Ovary (tissue), 3 donors: ENCODE results near the gene ROPN1L.

Experiments used
- EP300 ChIP-seq: sonication (generic); formaldehyde crosslinking; IDR thresholded peaks from one replicate; pipeline ENCODE4 v1.6.1; 2017; ENCODE audit warnings: antibody characterized with exemption
- POLR2A ChIP-seq: fragments of 450-650 bp; IDR thresholded peaks from one replicate; pipeline ENCODE4 v1.6.1; 2017; ENCODE audit warnings: antibody characterized with exemption, mild to moderate bottlenecking, moderate library complexity
- TF ChIP-seq, protein P1 (sequence below), 3 donors: fragments of 450-650 bp in 2 of 3; fragments of 200-600 bp in 1 of 3; IDR thresholded peaks; one replicate each; pipeline versions ENCODE4 v1.5.1 to v1.8.0; 2016 to 2022; ENCODE audit warnings: antibody characterized with exemption in 3 of 3, mild to moderate bottlenecking in 1 of 3
- donor health status: DM: no; HTN: no; CAD: no.

DNA sequence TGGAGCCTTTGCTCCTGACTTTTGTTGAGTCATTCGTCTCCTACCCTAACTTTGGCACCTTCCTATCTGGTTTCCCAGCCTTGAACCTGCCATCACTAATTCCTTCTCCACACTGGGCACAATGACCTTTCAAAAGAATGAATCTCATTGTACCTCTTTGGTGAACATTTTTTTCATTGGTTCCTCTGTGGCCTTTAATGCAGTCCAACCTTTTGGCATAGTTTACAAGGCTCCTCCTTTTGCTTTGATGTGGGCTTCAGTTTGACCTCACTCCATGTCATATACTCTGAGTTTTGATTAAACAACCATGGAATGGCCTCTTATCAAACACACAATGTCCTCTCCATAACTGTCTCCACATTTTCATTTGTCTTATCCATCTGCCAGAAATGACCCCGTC, 14.5 kb upstream of the ROPN1L start:
- TF ChIP-seq, protein P1, sequence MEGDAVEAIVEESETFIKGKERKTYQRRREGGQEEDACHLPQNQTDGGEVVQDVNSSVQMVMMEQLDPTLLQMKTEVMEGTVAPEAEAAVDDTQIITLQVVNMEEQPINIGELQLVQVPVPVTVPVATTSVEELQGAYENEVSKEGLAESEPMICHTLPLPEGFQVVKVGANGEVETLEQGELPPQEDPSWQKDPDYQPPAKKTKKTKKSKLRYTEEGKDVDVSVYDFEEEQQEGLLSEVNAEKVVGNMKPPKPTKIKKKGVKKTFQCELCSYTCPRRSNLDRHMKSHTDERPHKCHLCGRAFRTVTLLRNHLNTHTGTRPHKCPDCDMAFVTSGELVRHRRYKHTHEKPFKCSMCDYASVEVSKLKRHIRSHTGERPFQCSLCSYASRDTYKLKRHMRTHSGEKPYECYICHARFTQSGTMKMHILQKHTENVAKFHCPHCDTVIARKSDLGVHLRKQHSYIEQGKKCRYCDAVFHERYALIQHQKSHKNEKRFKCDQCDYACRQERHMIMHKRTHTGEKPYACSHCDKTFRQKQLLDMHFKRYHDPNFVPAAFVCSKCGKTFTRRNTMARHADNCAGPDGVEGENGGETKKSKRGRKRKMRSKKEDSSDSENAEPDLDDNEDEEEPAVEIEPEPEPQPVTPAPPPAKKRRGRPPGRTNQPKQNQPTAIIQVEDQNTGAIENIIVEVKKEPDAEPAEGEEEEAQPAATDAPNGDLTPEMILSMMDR (IDR thresholded peaks at IDR 0.05) = no peak
- TF ChIP-seq EP300 = no peak
- TF ChIP-seq POLR2A = no peak
